Measurements from ENCODE around the gene UROC1.

Gene UROC1

GRCh38 chr3:126476166-126477060 is 41.2 kb downstream of the UROC1 start:
- no peak for DNase-seq

- peak; percentile 93 for DNase-seq
Observed at GRCh38 chr3:126475413-126476114, 42.0 kb downstream of the UROC1 start, which contains the start of gene ZXDC. TSS of gene ZXDC (minus strand) at chr3:126475891. CDS start at chr3:126475865, 26 bp downstream.

GRCh38 chr3:126474498-126475412 is 42.8 kb downstream of the UROC1 start:
- peak; percentile 23 for DNase-seq

- no peak for DNase-seq
Observed at GRCh38 chr3:126473292-126474168, 44.0 kb downstream of the UROC1 start.

GRCh38 chr3:126472277-126473006 is 45.1 kb downstream of the UROC1 start:
- DNase-seq, result peak; percentile 23

- DNase-seq, result no peak
Observed at GRCh38 chr3:126469479-126469878, 48.1 kb downstream of the UROC1 start.

GRCh38 chr3:126468028-126468891 is 49.3 kb downstream of the UROC1 start:
- no peak for DNase-seq

GRCh38 chr3:126467611-126467955 is 50.0 kb downstream of the UROC1 start:
- DNase-seq, result no peak

GRCh38 chr3:126466886-126467610 is 50.5 kb downstream of the UROC1 start:
- no peak for DNase-seq

GRCh38 chr3:126465928-126466544 is 51.5 kb downstream of the UROC1 start:
- DNase-seq, result no peak

- DNase-seq, result no peak
Observed at GRCh38 chr3:126464997-126465396, 52.6 kb downstream of the UROC1 start.

- DNase-seq, result no peak
Observed at GRCh38 chr3:126464494-126464893, 53.1 kb downstream of the UROC1 start.

- DNase-seq, result no peak
Observed at GRCh38 chr3:126464093-126464492, 53.5 kb downstream of the UROC1 start.

- DNase-seq, result no peak
Observed at GRCh38 chr3:126463521-126463920, 54.1 kb downstream of the UROC1 start.

GRCh38 chr3:126461450-126462070 is 56.0 kb downstream of the UROC1 start:
- DNase-seq, result no peak

- no peak for DNase-seq
Observed at GRCh38 chr3:126460381-126460780, 57.2 kb downstream of the UROC1 start.

- no peak for DNase-seq
Observed at GRCh38 chr3:126459763-126460127, 57.8 kb downstream of the UROC1 start.

GRCh38 chr3:126459111-126459762 is 58.3 kb downstream of the UROC1 start:
- DNase-seq, result no peak
